T47D (cell line): ENCODE data around the gene TMEM203.
A peak's percentile ranks its signal among the peaks of the same experiment; 100 is the strongest.

Experiments
- DNase-seq, 2 experiments: peaks; one replicate each; pipeline versions ENCODE4 v3.0.0 to v3.0.0-alpha.2; 2011 to 2012; ENCODE audit warnings: low read depth in 1 of 2, low spot score in 1 of 2
- JUND ChIP-seq: IDR thresholded peaks from 2 replicates; pipeline ENCODE4 v1.6.1; 2012; ENCODE audit warnings: low read depth
- in situ Hi-C: cut with HindIII; loops from 2 replicates; pipeline ENCODE4 v1.10.0; 2016; ENCODE audit warnings: low sequenced_read_pairs, low pct_unique_long_range_greater_than_20kb

Gene TMEM203

DNA sequence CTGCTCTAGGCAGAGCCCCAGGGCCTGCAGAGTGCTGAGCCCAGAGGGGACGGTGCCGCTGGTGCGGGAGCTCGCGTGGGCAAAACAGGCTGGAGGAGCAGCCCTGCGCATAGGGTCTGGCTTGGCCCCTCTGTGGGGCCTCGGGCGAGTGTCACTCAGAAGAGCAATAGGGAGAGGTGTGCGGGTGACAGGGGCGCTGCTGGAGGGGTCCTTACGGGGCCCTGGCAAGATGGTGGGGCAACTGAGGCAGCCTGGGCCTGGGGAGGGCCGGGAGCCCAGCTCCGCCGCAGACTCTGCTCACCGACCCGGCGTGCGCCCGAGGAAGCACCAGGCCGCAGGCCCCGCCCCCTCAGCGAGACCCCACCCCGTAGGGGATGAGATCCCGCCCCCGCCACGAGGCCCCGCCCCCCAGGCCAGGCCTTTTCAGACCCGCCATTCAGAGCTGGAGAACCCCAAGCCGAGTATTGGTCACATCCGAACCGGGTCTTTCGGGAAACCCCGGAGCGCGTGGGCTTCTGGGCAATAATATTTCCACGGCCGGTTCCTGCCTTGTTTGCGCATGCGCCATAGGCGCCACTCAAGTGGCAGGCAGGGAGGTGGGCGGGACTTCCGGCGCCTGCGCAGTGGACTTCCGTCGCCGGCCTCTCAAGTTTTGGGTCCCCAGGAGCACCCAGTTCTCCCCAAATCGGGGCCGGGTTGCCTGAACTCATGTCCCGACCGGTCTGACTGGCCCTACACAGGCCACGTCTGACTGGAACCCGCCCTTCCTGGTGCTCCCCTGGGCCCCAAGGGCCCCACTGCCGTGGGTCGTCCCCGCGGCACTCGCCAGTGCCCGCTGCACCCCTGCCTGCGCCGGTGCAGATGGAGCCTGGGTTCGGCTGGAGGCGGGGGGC is 17.9 kb upstream of the TMEM203 start:
- peak; percentile 99 to 100 for DNase-seq
- TF ChIP-seq JUND = no peak; the same call in none of the 2 replicates
- in situ Hi-C loops = no loop called here

GRCh38 chr9:137222190-137223077 is 17.0 kb upstream of the TMEM203 start, which contains the start of gene RNF208:
Gene RNF208, minus strand, starts transcription at chr9:137222240. Its CDS starts 1,028 bp downstream, at chr9:137221212.
- in situ Hi-C loops = no loop called here
- DNase-seq = peak in 1 of 2 experiments; percentile 70
- TF ChIP-seq JUND = no peak

DNA sequence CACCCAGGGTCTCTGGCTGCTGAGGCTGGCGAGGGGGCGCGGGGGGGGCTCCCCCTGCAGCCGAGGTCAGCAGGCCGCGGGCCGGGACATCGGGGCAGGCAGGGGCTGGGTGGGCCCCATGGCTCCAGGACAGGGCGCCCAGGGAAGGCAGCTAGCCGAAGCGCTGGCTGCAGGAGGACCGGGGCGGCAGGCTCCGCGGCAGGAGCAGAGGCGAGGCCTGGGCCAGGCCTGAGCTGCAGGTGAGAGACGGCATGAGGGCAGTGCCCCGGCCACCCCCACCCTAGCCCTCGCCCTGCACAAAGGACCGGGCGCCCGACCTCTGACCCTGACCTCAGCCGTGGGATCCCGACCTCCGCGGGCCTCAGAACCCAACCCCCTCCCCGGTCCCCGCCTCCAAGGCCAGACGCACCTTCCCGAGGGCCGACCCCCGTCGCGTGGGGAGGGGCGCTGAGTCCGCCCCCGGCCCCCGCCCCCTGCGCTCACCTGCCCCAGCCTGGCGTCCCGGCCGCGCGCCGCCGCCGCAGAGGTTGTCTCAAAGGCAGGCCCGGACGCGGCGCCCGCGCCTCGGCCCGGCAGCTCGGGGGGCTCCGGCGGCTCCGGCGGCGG is 16.2 kb upstream of the TMEM203 start:
- peak in 1 of 2 experiments; percentile 55 for DNase-seq
- no peak for TF ChIP-seq JUND
- in situ Hi-C loops = no loop called here

- DNase-seq = no peak
- in situ Hi-C loops = no loop called here
Measured at GRCh38 chr9:137221095-137221505, 15.7 kb upstream of the TMEM203 start.

DNA sequence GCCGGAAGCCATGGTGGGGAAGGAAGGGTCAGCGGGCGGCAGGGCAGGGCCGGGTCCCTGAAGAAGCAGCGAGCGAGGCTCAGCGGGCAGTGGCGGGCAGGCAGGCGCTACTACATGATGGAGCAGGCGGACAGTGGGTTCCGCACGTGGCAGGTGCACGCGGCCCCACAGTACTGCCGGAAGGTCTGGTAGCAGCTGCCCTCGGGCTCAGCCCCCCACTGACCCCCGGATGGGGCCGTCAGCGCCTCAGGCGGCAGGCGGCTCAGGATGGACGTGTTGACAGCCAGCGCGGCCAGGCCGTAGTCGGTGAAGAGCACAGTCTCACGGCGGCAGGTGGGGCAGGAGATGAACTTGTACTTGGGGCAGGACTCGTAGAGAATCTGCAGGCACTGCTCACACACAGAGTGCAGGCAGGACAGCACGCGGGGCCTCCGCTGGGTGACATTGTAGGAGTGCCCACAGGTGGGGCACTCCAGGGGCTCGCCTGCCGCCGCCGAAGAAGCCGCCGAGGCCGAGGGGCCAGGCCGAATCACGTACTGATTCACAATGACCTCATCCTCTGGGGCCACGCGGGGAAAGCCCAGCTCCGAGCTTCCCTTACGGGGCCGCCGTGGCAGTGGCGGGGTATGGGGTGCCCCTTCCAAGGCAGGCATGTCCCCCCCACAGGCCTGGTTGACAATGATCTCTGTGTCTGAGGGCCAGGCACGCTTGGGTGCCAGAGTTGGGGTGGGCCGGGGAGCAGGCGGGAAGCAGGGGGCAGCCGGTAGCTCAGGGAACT is 15.1 kb upstream of the TMEM203 start:
- TF ChIP-seq JUND = no peak
- in situ Hi-C loops = no loop called here
- no peak for DNase-seq

More at GRCh38 chr9:137221095-137221505, 15.7 kb upstream of the TMEM203 start:
- no peak for TF ChIP-seq JUND

- in situ Hi-C loops = no loop called here
- no peak for DNase-seq
- TF ChIP-seq JUND = no peak
Measured at GRCh38 chr9:137219757-137220316, 14.4 kb upstream of the TMEM203 start.

DNA sequence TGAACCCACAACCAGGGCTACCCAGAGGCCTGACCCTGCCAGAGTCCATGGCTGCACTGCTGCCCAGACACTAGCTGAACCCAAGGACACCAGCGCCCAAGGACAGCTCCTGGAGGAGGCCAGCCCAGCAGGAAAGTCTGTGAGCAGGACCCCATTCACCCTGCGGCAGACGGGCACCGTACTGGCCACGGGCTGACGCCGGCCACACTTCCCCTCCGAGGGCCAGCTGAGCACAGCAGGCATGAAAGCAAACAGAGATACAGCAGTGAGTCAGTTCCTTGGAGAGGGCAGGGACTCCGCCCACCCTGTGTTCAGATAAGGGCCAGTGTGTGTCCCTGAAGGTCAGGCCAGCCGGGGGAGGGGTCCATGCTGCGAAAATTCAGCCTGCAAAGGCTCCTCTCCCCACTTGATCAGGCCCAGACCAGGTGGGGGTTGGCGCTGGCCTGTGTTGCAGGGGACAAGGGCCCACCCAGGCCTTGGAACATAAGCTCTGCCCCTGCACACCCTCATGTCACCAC is 13.4 kb upstream of the TMEM203 start:
- DNase-seq = no peak
- in situ Hi-C loops = no loop called here
- no peak for TF ChIP-seq JUND

GRCh38 chr9:137218212-137218753 is 12.8 kb upstream of the TMEM203 start:
- TF ChIP-seq JUND = no peak
- in situ Hi-C loops = no loop called here
- DNase-seq = no peak

DNA sequence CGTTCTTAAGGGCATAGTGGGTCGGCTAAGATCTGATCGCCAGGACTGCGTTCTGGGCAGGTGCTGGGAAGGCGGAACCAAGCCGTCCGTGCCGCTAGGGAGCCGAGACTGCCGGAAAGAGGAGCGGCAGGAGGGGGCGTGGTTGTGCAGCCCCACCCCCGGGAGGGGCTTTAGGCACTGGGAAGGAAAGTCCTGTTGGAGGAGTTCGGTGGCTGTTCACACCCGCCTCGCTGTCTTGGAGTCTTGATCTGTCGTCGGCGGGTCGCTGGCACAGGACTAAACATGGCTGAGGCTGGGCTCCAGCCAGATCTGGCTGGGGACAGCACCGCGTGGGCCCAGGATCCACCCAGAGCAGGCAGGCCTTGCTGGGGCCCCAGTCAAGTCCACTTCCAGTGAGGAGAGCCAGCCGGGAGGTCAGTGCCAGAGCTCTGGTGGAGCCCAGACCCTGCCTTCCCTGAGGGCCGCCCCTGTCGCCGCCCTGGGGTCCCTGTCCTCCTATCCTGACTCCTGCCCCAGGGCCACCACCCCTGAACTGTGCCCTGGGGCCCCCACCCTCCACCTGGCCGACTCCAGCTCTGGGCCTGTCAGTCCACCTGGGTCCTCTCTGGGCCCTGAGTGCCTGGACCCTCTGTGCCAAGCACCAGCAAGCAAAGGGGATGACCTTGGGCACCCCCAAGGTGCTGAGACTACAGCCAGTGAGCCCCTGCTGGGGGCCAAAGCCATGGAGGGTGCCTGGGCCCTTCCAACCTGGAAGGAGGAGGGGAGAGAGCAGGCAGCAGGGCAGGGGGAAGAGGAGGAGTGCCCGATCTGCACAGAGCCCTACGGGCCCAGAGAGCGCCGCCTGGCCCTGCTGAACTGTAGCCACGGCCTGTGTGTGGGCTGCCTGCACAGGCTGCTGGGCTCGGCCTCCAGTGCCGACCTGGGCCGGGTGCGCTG is 12.1 kb upstream of the TMEM203 start:
- in situ Hi-C loops = no loop called here
- peak; percentile 97 to 99 for DNase-seq
- no peak for TF ChIP-seq JUND
